Measurements from ENCODE around the gene PCLO.
"Not testable (repeated sequence)": the region's sequence is repeated elsewhere in the genome, so short reads cannot be mapped to it uniquely, and the experiment has no call there.

The PCLO gene

DNA sequence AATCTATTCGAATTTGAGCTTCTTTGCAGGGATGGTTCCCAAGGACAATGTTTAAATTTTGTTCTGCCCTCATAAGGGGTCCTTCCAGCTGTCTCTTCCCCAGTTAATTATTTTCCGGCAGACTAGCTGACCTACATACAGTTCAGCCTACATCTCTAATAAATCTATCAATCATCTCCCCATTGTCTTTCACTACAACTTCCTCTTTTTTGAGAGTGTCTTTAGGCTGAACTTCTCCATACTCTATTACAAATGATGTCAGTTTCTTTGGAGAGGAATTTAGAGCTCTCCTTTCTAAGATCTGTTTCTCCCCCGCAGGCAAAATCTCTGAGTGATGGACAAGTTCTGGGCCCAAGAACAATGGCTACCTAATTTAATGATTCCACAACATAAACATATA is 122.2 kb downstream of the PCLO start:
- no peak for DNase-seq (ENCODE audit: low read depth)

DNA sequence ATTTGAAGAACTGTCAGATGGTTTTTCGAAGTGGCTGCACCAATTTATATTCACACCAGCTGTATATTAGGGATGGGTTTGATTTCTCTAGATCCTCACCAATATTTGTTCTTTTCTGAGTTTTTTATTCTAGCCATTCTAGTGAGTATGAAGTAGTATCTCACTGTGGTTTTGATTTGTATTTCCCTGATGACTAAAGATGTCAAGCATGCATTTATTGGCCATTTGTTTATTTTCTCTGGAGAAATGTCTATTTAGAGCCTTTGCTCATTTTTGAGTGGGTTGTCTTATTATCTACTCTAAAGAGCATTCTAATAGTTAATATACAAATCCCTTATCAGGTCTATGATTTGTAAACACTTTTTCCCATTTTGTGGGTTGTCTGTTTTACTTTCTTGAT is 123.9 kb downstream of the PCLO start:
- DNase-seq (ENCODE audit: low read depth), result no peak

DNA sequence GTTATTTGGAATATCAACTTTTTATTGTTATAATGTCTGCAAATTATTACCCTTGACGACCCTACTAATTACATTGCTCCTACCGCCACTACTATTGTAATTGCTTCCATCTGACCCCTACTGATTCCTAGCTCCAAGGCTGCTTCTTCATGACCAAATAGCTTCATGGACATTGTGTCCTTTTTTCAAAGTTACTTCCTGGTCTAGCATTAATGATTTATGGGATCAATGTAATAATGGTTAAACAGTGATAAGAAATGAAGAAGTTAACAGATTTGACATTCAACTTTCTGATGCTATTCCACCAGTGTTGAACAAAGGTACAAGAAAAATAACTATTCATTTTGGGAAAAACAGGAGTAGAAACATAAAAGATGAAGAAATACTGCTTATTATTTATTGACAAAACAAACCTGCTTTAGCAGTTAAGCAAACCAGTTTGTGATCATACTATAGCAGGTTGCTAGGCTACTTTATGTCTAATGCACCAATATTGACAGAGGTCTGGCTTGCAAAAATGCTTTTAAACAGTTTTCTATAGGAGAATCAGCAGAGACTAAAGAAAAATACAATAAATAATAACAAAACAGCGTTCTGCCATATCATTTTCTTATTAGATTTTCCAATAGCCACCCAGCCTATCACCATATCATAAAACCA is 125.8 kb downstream of the PCLO start:
- no peak for DNase-seq (ENCODE audit: low read depth)

GRCh38 chr7:83036130-83036529 is 126.6 kb downstream of the PCLO start:
- DNase-seq (ENCODE audit: low read depth), result no peak

- no peak for DNase-seq (ENCODE audit: low read depth)
These were observed 130.5 kb downstream of the PCLO start for GRCh38 chr7:83032195-83032594.

- DNase-seq (ENCODE audit: low read depth), result not testable (repeated sequence)
These were observed 138.6 kb downstream of the PCLO start for GRCh38 chr7:83023817-83024665.

DNA sequence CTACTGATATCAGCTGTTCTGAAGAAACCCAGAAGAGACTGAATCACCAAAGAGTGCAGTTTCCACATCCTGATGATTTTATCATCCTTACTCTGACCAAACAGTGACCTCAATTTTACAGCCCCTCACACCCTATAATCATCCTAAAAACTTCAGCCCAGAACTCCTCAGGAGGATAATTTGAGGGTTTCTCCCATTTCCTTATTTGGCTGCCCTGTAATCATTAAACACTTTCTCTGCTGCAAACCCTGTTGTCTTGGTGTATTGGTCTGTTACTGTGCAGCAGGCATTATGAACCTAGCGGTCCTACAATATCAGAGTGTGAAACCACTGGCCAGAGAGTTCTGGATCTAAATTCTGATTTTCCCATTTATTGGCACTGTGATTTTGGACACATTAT is 141.7 kb downstream of the PCLO start:
- no peak for DNase-seq (ENCODE audit: low read depth)

DNA sequence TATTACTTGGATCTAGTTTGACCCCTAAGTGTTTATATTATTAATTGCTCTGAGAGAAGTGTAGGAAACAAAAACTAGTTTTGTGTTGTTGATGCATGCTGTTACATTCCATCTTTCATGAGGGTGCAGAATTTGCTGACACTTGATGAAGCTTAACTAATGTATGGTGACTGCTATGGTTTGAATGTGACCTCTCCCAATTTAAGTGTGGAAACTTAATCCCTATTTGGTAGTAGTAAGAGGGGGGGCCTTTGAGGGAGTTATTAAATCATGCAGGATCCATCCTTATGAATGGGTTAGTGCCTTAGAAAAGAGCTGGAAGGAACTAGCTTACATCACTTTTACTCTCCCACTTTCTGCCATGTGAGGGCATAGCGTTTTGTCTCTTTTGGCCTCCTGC is 142.5 kb downstream of the PCLO start:
- DNase-seq (ENCODE audit: low read depth), result no peak

DNA sequence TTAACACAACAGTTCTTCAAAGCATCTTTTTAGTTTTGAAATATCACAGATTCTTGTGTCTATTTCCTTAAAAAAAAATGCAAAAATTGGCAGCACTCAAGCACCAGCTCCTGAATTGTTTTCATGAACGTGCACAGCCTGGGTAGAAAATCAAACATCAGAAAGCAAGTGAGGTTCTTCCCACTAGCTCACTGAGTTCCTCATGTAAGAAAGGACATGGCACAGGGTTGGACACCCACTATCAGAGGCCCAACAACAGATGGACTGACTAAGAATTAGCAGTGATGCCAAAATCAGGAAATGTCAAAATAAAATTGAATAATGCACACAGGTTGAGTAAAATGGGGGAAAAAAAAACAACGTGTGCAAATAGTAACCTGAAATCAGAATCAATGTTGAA is 146.8 kb downstream of the PCLO start:
- no peak for DNase-seq (ENCODE audit: low read depth)

- no peak for DNase-seq (ENCODE audit: low read depth)
These were observed 148.1 kb downstream of the PCLO start for GRCh38 chr7:83014546-83014945.

- DNase-seq (ENCODE audit: low read depth), result no peak
These were observed 150.7 kb downstream of the PCLO start for GRCh38 chr7:83011954-83012353.

DNA sequence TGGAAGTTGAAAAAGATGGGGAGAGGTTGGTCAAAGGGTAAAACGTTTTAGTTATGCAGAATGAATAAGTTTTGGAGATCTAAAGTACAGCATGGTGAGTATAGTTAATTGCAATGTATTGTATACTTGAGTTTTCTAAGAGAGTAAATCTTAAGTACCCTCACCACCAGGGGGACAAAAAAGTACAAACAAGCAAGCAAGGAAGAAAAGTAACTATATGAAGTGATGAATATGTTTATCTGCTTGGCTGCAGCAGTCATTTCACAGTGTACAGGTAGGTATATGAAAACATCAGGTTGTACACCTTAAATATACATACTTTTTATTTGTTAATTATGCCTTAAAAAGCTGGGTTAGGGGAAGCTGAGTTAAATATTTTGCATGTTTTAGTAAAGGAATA is 157.3 kb downstream of the PCLO start:
- no peak for DNase-seq (ENCODE audit: low read depth)

DNA sequence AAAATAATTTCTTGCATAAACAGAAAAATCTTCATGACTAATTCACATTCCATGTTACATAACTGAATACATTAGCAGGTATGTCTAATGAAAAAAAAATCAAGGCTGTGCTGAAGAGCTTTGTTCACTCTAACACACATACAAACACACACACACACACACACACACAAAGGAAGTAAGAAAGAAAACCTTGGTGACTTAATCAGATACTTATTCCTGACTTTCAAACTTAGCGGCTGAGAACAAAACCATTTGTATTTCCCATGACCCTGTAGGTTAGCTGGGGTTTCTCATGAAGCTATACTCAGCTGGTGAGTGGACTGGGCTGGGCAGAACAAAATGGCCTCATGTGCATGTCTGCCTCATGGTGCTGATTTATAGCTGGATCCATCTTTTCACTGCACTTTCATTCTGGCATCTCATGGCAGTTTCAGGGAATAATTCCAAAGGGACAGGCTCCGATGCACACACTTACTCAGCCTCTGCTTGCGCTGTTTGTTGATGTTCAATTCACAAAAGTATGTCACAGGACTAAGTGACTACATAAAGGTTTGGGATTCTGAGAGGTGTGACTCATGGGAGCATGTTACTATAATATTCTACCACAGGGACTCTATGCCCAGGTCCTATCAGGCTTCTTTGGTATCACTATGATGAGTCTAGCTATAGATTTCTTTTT is 161.2 kb downstream of the PCLO start:
- no peak for DNase-seq (ENCODE audit: low read depth)

DNA sequence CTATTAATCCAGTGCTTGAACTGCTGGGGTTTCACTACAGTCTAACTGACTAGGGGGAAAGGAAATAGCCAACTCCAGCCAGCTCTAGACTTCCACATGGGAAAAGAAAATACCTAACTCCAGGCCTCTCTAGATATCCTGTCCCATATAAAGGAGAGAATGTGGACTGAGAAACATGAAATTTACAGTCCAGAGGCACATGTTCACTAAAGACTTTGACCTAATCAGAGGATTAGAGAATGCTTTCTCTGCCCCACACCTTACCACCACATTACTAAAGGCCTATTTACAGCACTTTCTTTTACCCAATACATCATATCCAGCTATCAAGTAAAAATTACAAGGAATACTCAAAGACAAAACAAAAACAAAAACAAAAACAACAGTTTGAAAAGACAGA is 164.2 kb downstream of the PCLO start:
- no peak for DNase-seq (ENCODE audit: low read depth)

GRCh38 chr7:82985144-82985802 is 177.4 kb downstream of the PCLO start:
- no peak for DNase-seq (ENCODE audit: low read depth)

- no peak for DNase-seq (ENCODE audit: low read depth)
These were observed 182.4 kb downstream of the PCLO start for GRCh38 chr7:82980130-82980788.

- no peak for DNase-seq (ENCODE audit: low read depth)
These were observed 186.7 kb downstream of the PCLO start for GRCh38 chr7:82975811-82976468.

DNA sequence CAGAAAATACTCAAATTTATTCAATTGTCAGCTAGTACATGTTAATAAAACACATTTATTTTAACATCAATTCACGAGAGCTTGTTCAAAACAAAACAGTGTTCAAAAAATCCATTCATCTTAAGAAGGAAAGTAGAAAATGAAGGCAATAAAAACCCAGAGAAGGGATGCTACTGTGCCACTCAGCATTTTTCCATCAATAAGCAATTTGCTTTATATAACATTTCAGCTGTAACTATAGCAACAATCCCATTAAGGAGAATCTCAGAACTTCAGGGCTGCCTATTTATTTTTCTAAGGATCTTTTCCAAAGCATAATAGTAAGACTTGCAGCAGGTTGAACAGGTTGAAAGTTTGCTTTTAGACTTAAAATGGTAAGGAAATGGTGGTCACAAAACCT is 190.5 kb downstream of the PCLO start:
- no peak for DNase-seq (ENCODE audit: low read depth)

GRCh38 chr7:82965088-82966036 is 197.3 kb downstream of the PCLO start:
- no peak for DNase-seq (ENCODE audit: low read depth)

DNA sequence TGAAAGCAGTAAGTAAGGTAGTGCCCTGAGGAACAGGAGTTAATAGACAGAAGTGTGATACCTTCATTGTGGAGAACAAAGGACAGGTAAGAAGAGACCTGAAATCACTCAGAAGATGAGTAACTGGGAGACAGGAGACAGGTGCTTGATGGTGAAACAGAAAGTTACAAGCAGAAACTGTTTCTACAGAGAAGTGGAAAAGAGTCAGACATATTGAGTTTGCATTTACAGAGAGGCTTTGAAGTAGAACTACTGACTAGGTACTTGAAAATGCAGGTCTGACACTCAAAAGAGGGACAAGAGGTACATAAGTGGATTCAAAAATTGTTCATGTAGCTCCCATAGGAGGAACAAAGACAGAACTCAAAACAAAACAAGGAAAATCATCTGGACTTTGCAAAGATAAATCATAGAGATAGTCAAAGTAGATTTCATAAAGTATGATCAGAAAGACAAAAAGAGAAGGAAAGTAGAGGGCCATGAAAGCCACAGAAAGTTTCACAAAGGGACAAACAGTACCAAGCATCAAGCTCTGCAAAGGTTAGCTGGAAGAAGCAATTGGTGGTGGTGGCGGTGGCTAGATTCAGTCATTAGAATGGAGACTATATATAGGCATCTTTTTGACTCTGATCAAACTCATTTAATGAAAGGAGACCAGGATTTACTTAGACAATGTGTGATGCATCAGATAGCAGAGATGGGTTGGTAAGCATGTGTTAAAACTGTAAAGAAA is 198.4 kb downstream of the PCLO start:
- DNase-seq (ENCODE audit: low read depth), result no peak
